Astrocyte of the hippocampus (primary cell): ENCODE measurements around the gene SLC44A4.
"Not testable (repeated sequence)": the region's sequence is repeated elsewhere in the genome, so short reads cannot be mapped to it uniquely, and the experiment has no call there.

Source experiments
- DNase-seq: peaks from one replicate; pipeline ENCODE4 v3.0.0; 2011; ENCODE audit warnings: low read depth, low spot score

SLC44A4 gene

GRCh38 chr6:31859923-31860322, 18.9 kb downstream of the SLC44A4 start:
- no peak for DNase-seq

GRCh38 chr6:31858707-31859106, 20.1 kb downstream of the SLC44A4 start:
- DNase-seq: no peak

GRCh38 chr6:31857774-31858173, 21.0 kb downstream of the SLC44A4 start:
- DNase-seq: not testable (repeated sequence)

GRCh38 chr6:31851980-31852718, 26.6 kb downstream of the SLC44A4 start:
- DNase-seq: not testable (repeated sequence)

GRCh38 chr6:31851485-31851832, 27.3 kb downstream of the SLC44A4 start:
- peak; percentile 47 for DNase-seq

- no peak for DNase-seq
Observed at GRCh38 chr6:31850765-31851484, 27.9 kb downstream of the SLC44A4 start.

GRCh38 chr6:31847276-31847978, 31.4 kb downstream of the SLC44A4 start:
- no peak for DNase-seq

GRCh38 chr6:31844507-31844906, 34.3 kb downstream of the SLC44A4 start:
- DNase-seq: no peak

- no peak for DNase-seq
Observed at GRCh38 chr6:31842053-31842452, 36.7 kb downstream of the SLC44A4 start.

- DNase-seq: not testable (repeated sequence)
Observed at GRCh38 chr6:31839779-31840126, 39.0 kb downstream of the SLC44A4 start.

GRCh38 chr6:31838968-31839367, 39.8 kb downstream of the SLC44A4 start:
- no peak for DNase-seq

- not testable (repeated sequence) for DNase-seq
Observed at GRCh38 chr6:31838114-31838553, 40.7 kb downstream of the SLC44A4 start.

- no peak for DNase-seq
Observed at GRCh38 chr6:31837369-31838113, 41.3 kb downstream of the SLC44A4 start.

- DNase-seq: peak; percentile 47
Observed at GRCh38 chr6:31836474-31837368, 42.1 kb downstream of the SLC44A4 start.

GRCh38 chr6:31836047-31836473, 42.7 kb downstream of the SLC44A4 start:
- peak; percentile 24 for DNase-seq

GRCh38 chr6:31834367-31835250, 44.2 kb downstream of the SLC44A4 start:
- peak; percentile 93 for DNase-seq

- DNase-seq: no peak
Observed at GRCh38 chr6:31831350-31832215, 47.2 kb downstream of the SLC44A4 start.

GRCh38 chr6:31830886-31831335, 47.9 kb downstream of the SLC44A4 start:
- DNase-seq: no peak
